PFSK-1 (cell line): Measurements from ENCODE around the gene MRPL3.

Source experiments
- FOXP2 ChIP-seq: optimal IDR thresholded peaks from 2 replicates; pipeline ENCODE3; 2011; ENCODE audit warnings: borderline replicate concordance, control low read depth, inconsistent platforms; ENCODE audit not compliant: insufficient read depth; ENCODE audit errors: extremely low read length, extremely low read depth
- POLR2AphosphoS5 ChIP-seq: IDR thresholded peaks from 2 replicates; pipeline ENCODE4 v1.6.1; 2012; ENCODE audit warnings: low read depth, mild to moderate bottlenecking, control low read depth, low read length, moderate library complexity
- REST ChIP-seq, 2 experiments: IDR thresholded peaks; 2 replicates each; pipeline versions ENCODE4 v1.6.1 to v1.8.0; 2011 to 2012; ENCODE audit warnings: low read depth in 2 of 2, low read length in 2 of 2, control low read depth in 1 of 2, inconsistent platforms in 1 of 2, mild to moderate bottlenecking in 1 of 2, moderate library complexity in 1 of 2; ENCODE audit not compliant: insufficient read depth in 1 of 2
- SIN3A ChIP-seq: IDR thresholded peaks from 2 replicates; pipeline ENCODE4 v1.6.1; 2012; ENCODE audit warnings: mild to moderate bottlenecking, low read length, moderate library complexity, borderline replicate concordance; ENCODE audit not compliant: insufficient read depth
- TAF1 ChIP-seq: IDR thresholded peaks from 2 replicates; pipeline ENCODE4 v1.6.1; 2012; ENCODE audit warnings: low read length, control low read depth, borderline replicate concordance; ENCODE audit not compliant: insufficient read depth

The MRPL3 gene

GRCh38 chr3:131453533-131453932 lies 49.2 kb downstream of the MRPL3 start:
- TF ChIP-seq POLR2AphosphoS5 (no peak), SIN3A (no peak), FOXP2 (no peak), TAF1 (no peak), REST (IDR thresholded peaks at IDR 0.05; ENCODE audit: insufficient read depth in 1 of 2, low read depth in 2 of 2, low read length in 2 of 2) (no peak)

GRCh38 chr3:131447349-131447748 lies 55.4 kb downstream of the MRPL3 start:
- TF ChIP-seq POLR2AphosphoS5 (no peak), FOXP2 (no peak), TAF1 (no peak), REST (IDR thresholded peaks at IDR 0.05; ENCODE audit: insufficient read depth in 1 of 2, low read depth in 2 of 2, low read length in 2 of 2) (no peak), SIN3A (no peak)

GRCh38 chr3:131444180-131444579 lies 58.6 kb downstream of the MRPL3 start:
- TF ChIP-seq POLR2AphosphoS5 = no peak
- no peak for TF ChIP-seq TAF1
- TF ChIP-seq REST (IDR thresholded peaks at IDR 0.05; ENCODE audit: insufficient read depth in 1 of 2, low read depth in 2 of 2, low read length in 2 of 2) = no peak
- no peak for TF ChIP-seq SIN3A
- no peak for TF ChIP-seq FOXP2

- no peak for TF ChIP-seq SIN3A
- no peak for TF ChIP-seq FOXP2
- no peak for TF ChIP-seq REST (IDR thresholded peaks at IDR 0.05; ENCODE audit: insufficient read depth in 1 of 2, low read depth in 2 of 2, low read length in 2 of 2)
- TF ChIP-seq POLR2AphosphoS5 = no peak
- TF ChIP-seq TAF1 = no peak
Measured at GRCh38 chr3:131439084-131439483, 63.7 kb downstream of the MRPL3 start.

GRCh38 chr3:131435000-131435399 lies 67.8 kb downstream of the MRPL3 start:
- peak in 1 of 2 experiments; percentile 64; a peak in 1 of 4 replicates for TF ChIP-seq REST (IDR thresholded peaks at IDR 0.05; ENCODE audit: insufficient read depth in 1 of 2, low read depth in 2 of 2, low read length in 2 of 2)
- no peak for TF ChIP-seq POLR2AphosphoS5
